ENCODE results near the gene ACOT7.

DNA sequence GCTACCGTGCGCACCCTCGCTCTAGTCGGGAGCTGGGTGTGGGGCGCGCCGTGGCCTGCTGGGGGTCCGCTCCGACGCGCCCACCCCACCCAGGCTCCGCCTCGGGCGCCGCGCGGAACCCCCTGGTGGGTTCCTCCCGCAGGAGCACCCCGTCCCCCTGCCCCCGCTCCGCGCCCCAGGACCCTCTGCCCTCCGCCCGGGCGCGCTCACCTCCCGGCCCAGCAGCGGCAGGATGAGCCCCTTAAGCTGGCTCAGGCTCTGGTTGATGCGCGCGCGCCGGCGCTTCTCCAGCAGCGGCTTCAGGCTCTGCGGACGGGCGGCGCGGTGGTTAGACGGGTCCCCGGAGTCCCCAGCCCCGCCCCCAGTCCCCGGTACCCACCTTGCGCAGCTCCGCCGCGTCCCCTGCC is 25.8 kb upstream of the ACOT7 start:
- TF ChIP-seq, protein P1, sequence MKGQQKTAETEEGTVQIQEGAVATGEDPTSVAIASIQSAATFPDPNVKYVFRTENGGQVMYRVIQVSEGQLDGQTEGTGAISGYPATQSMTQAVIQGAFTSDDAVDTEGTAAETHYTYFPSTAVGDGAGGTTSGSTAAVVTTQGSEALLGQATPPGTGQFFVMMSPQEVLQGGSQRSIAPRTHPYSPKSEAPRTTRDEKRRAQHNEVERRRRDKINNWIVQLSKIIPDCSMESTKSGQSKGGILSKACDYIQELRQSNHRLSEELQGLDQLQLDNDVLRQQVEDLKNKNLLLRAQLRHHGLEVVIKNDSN (IDR thresholded peaks at IDR 0.05): no peak
- TF ChIP-seq CREB1 (IDR thresholded peaks at IDR 0.05; ENCODE audit: low read depth) (no peak), YY1 (IDR thresholded peaks at IDR 0.05; ENCODE audit: low read depth) (no peak), EP300 (IDR thresholded peaks at IDR 0.05; ENCODE audit: borderline replicate concordance) (no peak), RAD21 (IDR thresholded peaks at IDR 0.05; ENCODE audit: low read depth) (no peak)
